Measurements from ENCODE around the gene SLITRK1. TPM values are rescaled to one million over a fixed set of nuclear protein-coding genes. Genes with fewer than 3 reads are reported as not detected.
A peak's percentile ranks its signal among the peaks of the same experiment; 100 is the strongest.

Gene SLITRK1
- total and polyA plus RNA-seq, 7 donors, result 0.03 to 0.36 (median 0.23) TPM; not detected in 4

DNA sequence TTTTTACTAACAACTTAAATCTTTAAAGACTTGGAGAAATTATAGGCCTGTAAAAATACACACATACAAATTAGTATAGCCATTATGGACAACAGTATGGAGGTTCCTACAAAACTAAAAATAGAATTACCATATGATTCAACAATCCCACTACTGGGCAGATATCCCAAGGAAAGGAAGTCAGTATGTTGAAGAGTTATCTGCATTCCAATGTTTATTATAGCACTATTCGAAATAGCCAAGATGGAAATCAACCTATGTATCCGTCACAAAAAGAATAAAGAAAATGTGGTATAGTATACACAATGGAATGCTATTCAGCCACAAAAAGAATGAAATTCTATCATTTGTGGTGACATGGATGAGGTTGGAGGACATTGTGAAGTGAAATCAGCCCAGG is 37.2 kb downstream of the SLITRK1 start:
- TF ChIP-seq EP300 (IDR thresholded peaks at IDR 0.05) (no peak), POLR2A (IDR thresholded peaks at IDR 0.05) (no peak)
- peaks cover 0 to 2% (median 0%) of the 10 kb centered on the region in 4 donors for H3K4me1 ChIP-seq
- no peak overlapping the region for H3K4me3 ChIP-seq
- intact Hi-C loops (cut with DNase I), result no loop called here
- H3K36me3 ChIP-seq, result no peaks in the 10 kb centered on the region
- no peak overlapping the region for H3K27ac ChIP-seq
- H3K27me3 ChIP-seq, result no peaks in the 10 kb centered on the region
- H3K9me3 ChIP-seq, result no peaks in the 10 kb centered on the region
- 85 to 87% methylated on average over 2 of the region's 2 CpGs for WGBS, 2 donors
- DNase-seq, result no peak

DNA sequence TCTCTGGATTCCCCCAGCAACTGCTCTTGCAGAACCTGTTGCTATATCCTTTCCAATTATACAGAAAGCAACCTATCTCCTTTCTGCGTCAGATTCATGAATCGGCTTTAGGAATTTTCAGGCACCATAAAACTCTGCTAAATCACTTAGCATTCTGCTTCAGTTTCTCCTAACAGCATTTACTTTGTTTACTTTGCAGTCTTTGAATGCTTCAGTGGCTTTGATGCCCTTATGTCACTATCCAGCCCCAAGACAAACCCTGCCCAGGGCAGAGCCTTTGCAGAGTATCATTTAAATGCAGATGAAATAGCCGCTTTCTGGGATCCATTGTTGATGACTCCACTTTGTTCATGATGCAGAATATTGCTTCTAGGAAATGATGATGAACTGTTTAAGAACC is 43.1 kb downstream of the SLITRK1 start:
- 34 to 56% methylated on average over 3 of the region's 3 CpGs for WGBS, 2 donors
- H3K27me3 ChIP-seq, result no peaks in the 10 kb centered on the region
- no peaks in the 10 kb centered on the region for H3K36me3 ChIP-seq
- no peak overlapping the region for H3K4me3 ChIP-seq
- TF ChIP-seq POLR2AphosphoS5 (IDR thresholded peaks at IDR 0.05) (no peak), POLR2A (IDR thresholded peaks at IDR 0.05) (no peak), EP300 (IDR thresholded peaks at IDR 0.05) (no peak)
- TF ChIP-seq, protein P1, sequence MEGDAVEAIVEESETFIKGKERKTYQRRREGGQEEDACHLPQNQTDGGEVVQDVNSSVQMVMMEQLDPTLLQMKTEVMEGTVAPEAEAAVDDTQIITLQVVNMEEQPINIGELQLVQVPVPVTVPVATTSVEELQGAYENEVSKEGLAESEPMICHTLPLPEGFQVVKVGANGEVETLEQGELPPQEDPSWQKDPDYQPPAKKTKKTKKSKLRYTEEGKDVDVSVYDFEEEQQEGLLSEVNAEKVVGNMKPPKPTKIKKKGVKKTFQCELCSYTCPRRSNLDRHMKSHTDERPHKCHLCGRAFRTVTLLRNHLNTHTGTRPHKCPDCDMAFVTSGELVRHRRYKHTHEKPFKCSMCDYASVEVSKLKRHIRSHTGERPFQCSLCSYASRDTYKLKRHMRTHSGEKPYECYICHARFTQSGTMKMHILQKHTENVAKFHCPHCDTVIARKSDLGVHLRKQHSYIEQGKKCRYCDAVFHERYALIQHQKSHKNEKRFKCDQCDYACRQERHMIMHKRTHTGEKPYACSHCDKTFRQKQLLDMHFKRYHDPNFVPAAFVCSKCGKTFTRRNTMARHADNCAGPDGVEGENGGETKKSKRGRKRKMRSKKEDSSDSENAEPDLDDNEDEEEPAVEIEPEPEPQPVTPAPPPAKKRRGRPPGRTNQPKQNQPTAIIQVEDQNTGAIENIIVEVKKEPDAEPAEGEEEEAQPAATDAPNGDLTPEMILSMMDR (IDR thresholded peaks at IDR 0.05), result no peak
- H3K27ac ChIP-seq, result no peak overlapping the region
- no peak for DNase-seq
- peaks cover 0 to 16% (median 2%) of the 10 kb centered on the region in 4 donors for H3K4me1 ChIP-seq
- intact Hi-C loops (cut with DNase I), result no loop called here
- H3K9me3 ChIP-seq, result no peaks in the 10 kb centered on the region

DNA sequence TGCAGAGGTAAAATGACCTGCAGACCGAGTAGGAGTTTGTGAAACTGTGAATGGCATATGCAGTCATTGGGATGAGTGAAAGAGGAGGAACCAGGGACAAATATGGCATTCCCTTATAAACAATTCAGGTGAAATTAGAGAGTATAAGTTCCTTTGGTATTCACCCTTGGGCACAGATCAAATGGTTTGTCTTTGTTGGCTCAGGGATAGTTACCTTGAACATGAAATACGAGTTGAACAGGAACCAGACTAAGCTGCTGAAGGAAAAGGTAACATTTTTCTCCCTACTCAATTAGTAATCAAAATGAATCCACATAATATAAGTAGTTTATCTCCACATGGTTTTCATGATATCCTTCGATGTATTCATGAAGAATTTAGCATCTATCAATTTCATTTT is 50.5 kb downstream of the SLITRK1 start:
- Histone ChIP-seq H3K4me3 (no peak overlapping the region), H3K27ac (no peak overlapping the region), H3K36me3 (no peaks in the 10 kb centered on the region), H3K27me3 (no peaks in the 10 kb centered on the region), H3K9me3 (no peaks in the 10 kb centered on the region), H3K4me1 (peaks cover 0 to 33% (median 16%) of the 10 kb centered on the region in 4 donors)
- TF ChIP-seq POLR2A (IDR thresholded peaks at IDR 0.05), result no peak
- TF ChIP-seq POLR2AphosphoS5 (IDR thresholded peaks at IDR 0.05), result no peak
- TF ChIP-seq EP300 (IDR thresholded peaks at IDR 0.05), result no peak
- TF ChIP-seq, protein P1 (IDR thresholded peaks at IDR 0.05), result no peak
- DNase-seq, result no peak
- WGBS, 2 donors, result 57 to 73% methylated on average over 3 of the region's 3 CpGs
- intact Hi-C loops (cut with DNase I), result no loop called here

DNA sequence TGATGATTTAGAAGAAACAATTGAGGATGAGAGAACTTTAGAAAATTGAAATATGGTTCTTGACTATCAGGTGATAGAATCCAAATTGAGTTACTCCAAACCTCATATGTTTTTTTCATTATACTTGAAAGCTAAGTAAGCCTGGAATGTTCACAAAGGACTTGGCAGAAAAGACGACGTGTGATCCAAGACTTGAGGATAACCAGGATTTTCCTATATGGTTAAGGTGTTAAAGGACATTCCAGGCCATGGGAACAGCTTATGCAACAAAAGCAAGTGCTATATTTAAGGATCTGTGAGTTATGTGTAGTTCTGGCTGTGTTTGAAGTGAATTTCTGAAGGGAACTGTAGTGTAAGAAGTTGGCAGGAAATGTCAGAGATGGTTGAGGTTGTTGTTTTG is 52.5 kb downstream of the SLITRK1 start:
- no peaks in the 10 kb centered on the region for H3K36me3 ChIP-seq
- TF ChIP-seq EP300 (IDR thresholded peaks at IDR 0.05) (peak in 2 of 4 donors; percentile 50 to 71), POLR2AphosphoS5 (IDR thresholded peaks at IDR 0.05) (peak; percentile 60 to 85 (median 79))
- TF ChIP-seq, protein P1 (IDR thresholded peaks at IDR 0.05), result no peak
- peaks cover 0 to 46% (median 23%) of the 10 kb centered on the region in 4 donors for H3K4me1 ChIP-seq
- no peak overlapping the region for H3K4me3 ChIP-seq
- H3K27ac ChIP-seq, result peak overlapping the region in 2 of 4 donors; percentile 29 to 33
- H3K27me3 ChIP-seq, result no peaks in the 10 kb centered on the region
- no peaks in the 10 kb centered on the region for H3K9me3 ChIP-seq
- 78 to 87% methylated on average over 2 of the region's 2 CpGs for WGBS, 2 donors
- no peak for DNase-seq
- intact Hi-C loops (cut with DNase I), result no loop called here

DNA sequence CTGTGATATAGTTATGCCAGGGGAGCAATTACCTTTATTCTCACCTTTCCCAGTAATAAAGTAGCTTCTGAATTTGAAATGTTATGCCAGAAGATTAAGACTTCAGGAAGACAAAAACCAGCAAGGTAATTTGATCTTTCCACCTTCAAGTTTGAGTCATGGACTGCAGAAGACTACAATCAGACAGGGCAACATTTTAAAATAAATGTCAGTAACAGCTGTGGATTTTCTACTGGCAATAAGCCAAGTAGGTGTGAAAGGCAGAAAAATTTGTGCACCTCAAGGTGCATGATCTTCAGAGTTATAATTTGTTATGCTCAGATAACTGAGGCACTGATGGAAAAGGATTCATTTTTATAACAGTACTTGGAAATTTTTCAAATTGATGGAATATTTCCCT is 54.9 kb downstream of the SLITRK1 start:
- intact Hi-C loops (cut with DNase I), result no loop called here
- no peak overlapping the region for H3K27ac ChIP-seq
- TF ChIP-seq POLR2A (IDR thresholded peaks at IDR 0.05), result no peak
- no peak for TF ChIP-seq EP300 (IDR thresholded peaks at IDR 0.05)
- TF ChIP-seq, protein P1 (IDR thresholded peaks at IDR 0.05), result no peak
- TF ChIP-seq POLR2AphosphoS5 (IDR thresholded peaks at IDR 0.05), result no peak
- H3K4me3 ChIP-seq, result no peak overlapping the region
- H3K36me3 ChIP-seq, result no peaks in the 10 kb centered on the region
- no peaks in the 10 kb centered on the region for H3K9me3 ChIP-seq
- DNase-seq, result no peak
- peaks cover 0 to 48% (median 23%) of the 10 kb centered on the region in 4 donors for H3K4me1 ChIP-seq
- no peaks in the 10 kb centered on the region for H3K27me3 ChIP-seq
